ENCODE results near the gene SPACA4.
A peak's percentile ranks its signal among the peaks of the same experiment; 100 is the strongest.
"Not testable (repeated sequence)": the region's sequence is repeated elsewhere in the genome, so short reads cannot be mapped to it uniquely, and the experiment has no call there.

The SPACA4 gene, protein sequence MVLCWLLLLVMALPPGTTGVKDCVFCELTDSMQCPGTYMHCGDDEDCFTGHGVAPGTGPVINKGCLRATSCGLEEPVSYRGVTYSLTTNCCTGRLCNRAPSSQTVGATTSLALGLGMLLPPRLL

DNA sequence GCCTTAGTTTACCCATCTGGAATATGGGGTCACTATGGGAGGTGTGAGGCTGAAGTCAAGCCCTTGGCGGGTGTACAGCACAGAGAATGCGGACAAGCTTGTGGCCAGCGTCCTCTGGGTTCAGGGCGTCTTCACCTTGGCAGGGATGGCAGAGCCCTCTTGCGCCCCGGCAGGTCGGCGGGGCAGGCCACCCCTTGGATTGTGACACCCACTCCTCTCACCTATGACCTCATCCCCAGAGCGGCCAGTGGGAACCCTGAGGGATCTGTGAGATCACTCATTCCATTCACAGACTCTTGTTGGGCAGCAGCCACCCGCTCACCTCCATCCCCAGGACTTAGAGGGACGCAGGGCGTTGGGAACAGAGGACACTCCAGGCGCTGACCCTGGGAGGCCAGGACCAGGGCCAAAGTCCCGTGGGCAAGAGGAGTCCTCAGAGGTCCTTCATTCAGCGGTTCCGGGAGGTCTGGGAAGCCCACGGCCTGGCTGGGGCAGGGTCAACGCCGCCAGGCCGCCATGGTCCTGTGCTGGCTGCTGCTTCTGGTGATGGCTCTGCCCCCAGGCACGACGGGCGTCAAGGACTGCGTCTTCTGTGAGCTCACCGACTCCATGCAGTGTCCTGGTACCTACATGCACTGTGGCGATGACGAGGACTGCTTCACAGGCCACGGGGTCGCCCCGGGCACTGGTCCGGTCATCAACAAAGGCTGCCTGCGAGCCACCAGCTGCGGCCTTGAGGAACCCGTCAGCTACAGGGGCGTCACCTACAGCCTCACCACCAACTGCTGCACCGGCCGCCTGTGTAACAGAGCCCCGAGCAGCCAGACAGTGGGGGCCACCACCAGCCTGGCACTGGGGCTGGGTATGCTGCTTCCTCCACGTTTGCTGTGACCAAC, at the start of gene SPACA4:
TSS of gene SPACA4 (plus strand) at position 280 of the 896 bp plus-strand sequence. CDS start at position 517, 237 bp downstream.
- no peak for DNase-seq

DNA sequence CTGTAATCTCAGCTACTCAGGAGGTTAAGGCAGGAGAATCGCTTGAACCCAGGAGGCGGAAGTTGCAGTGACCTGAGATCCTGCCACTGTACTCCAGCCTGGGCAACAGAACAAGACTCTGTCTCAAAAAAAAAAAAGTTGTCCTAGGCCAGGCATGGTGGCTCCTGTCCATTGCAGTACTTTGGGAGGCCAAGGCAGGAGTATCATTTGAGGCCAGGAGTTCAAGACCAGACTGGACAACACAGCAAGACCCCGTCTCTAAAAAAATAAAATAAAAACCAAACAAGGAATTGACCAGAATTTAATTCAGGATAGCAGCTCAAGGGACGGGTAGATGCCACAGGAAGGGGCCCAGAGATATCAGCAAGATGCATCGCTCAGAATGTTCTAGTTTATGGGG, 49.7 kb upstream of the SPACA4 start:
- no peak for DNase-seq

DNA sequence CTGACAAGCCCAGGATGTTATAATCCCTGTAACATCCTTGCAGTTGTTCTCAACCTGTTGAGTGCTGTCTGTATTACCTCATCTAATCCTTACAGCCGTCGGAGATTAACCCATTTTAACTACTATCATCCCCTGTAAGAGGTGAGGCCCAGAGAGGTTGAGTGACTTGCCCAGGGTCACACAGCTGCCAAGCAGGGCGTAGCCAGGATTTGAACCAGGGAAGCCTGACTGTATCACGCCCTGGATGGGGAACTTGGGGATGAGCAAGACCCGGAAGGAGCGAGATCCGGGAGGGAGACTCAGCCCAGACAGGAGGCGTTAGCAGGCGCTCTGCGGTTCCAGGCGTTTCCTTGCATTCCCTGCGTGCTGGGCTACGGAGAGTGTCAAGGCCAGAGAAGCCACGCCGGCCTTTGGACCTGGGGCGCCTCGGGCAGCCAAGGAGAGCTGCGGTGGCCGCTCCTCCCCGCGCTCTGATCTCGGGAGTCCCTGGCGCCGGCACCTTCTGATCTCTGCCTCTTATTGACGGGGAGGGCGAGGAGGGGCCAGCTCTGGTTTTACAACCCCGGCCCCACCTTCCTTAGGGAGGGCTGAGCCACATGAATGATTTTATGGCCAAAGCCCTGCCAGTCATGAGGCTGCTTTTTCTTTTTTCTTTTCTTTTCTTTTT, 48.4 kb upstream of the SPACA4 start:
- no peak for DNase-seq

DNA sequence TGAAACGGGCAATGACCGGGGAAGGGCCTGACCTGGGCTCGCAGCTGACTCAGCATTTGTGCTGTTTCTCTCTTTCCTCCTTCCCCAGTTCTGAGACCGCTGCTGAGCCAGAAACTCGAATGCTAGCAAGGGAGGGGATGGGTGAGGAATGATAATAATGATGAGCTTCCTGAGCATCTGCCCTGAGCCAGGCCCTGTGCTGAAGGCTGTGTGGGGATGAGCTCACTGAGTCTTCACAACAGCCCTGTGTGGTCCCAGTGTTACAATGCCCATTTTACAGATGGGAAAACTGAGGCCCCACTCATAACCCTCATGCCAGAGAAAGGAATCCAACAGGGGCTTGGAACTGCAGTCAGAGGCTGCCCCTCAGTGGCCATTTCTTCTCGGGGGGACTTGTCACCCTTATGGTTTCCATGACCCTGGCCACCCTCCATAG, 46.4 kb upstream of the SPACA4 start:
- DNase-seq = no peak

DNA sequence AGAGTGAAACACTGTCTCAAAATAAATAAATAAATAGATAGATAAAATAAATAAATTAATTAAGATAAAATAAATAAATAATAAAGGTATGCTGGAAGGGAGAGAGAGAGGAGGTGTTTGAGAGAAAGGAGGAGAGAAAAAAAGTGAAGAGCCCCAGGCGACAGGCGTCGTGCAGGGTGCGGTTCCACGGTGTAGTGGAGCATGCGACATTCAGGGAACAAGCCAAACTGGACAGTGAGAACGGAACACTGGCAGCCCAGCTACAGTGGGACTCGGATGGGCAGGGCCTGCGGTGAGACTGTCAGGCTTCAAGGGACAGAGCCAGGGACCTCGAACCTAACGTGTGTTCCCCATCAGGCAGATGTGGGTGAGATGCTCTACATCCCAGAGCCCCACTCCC, 45.1 kb upstream of the SPACA4 start:
- DNase-seq = no peak

DNA sequence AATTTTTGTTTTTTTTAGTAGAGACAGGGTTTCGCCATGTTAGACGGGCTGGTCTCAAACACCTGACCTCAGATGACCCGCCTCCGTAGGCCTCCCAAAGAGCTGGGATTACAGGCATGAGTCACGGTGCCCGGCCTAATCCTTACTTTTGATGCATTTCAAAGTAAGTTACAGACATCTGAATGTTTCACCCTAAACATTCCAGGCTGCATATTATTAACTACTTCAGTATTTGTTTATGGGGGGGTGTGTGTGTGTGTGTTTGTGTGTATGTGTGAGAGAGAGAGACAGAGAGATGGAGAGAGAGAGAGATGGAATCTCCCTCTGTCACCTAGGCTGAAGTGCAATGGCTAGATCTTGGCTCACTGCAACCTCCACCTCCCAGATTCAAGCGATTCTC, 41.5 kb upstream of the SPACA4 start:
- no peak for DNase-seq

DNA sequence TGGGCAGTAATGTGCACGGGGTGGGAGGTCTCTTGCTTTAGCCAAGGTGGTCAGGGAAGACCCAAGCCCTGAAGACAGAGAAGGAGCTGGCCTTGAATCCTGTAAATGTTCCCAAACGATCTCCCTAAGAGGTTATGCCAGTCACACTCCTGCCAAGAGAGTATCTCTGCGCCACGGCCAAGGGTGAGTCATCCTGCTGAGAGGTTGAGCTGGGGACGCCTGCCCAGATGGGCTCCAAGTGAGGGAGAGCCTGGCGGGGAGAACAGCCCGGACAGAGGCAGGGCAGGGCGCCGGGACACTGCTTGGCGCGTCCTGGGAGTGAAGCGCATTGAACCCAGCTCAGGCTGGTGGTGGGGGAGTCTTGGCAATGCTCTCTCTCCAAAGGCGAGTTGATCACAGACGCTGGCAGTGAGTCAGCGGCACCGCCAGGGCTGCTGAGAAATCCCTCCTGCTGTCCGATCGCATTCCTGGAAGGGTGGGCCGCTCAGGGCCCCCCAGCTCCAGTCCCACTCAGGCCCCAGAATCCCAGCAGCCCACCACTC, 38.1 kb upstream of the SPACA4 start:
- DNase-seq = no peak

DNA sequence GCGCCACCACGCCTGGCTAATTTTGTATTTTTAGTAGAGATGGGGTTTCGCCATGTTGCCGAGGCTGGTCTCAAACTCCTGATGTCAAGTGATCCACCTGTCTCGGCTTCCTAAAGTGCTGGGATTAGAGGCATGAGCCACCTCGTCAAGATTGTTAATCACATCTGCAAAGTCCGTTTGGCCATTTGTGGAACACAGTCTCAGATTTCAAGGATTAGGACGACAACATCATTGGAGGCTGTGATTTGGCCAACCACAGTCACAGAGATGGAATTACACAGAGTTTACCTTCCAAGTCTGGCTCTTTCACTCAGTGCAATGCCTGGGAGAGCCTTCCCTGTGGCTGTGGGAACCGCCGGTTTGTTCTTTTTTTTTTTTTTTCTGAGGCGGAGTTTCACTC, 36.7 kb upstream of the SPACA4 start:
- no peak for DNase-seq

DNA sequence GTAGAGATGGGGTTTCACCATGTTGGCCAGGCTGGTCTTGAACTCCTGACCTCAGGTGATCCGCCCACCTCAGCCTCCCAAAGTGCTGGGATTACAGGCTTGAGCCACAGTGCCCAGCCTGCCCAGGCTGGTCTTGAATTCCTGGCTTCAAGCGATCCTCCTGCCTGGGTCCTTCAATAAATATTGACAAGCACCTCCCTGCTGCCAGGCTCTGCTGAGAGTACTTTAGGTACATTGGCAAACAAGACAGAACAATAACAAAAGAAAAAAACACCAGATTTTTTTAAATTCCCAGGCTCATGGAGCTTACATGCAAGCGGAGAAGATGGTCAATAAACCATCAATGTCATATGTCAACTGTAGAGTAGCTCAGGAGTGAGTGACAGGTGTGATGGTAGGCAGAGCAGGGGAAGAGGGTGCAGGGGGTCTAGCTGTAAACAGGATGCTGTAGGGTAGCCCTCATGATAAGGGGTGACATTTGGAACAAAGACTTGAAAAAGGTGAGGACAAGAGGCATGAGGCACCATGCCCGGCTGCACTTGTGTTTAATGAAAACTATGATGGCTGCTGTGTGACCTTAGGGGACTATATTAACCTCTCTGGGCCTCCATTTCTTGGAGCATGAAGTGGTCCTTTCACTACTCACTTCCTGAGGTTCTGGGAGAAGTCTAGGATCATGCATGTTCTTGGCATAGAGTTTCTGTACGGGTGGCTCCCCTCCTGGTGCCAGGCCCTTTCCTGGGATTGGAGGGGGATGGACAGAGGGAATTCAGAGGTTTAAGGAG, 35.0 kb upstream of the SPACA4 start:
- DNase-seq = no peak

DNA sequence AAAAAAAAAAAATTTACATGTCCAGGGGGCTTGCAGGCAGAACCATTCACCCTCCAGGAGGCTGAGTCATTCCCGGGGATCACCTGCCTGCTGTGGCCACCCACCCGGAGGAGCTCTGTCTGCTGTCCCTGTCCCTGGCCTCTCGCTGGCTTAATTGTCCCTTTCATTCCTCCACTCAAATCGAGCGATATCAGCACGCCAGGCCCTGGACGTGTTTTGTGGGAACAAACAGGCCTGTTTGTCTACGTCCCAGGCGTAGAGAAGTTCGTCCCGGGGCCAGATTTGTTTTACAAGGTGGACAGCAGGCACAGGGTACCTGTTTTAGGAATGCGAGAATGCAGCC, 33.4 kb upstream of the SPACA4 start:
- no peak for DNase-seq

DNA sequence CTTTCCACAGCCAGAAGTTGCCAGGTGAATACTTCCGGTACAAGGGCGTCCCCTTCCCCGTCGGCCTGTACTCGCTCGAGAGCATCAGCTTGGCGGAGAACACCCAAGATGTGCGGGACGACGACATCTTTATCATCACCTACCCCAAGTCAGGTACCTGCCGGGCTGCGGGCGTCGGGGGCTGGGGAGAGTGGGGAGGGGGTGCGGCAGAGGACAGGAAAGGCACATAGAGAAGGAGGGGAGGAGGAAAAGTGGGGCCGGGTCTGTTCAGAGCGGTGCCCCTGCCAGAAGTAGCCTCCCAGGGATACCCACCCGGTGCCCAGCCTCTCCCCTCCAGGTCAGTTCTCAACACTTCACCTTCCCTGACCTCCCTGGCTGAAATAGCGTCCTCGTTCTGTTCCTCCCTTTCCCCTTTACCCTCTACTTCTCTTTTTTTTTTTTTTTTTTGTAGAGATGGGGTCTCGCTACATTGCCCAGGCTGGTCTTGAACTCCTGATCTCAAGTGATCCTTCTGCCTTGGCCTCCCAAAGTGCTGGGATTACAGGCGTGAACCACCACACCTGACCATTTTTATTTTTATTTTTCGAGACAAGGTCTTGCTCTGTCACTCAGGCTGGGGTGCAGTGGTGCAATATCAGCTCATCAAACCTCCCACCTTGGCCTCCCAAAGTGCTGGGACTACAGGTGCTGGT, 30.5 kb upstream of the SPACA4 start:
- DNase-seq = no peak

DNA sequence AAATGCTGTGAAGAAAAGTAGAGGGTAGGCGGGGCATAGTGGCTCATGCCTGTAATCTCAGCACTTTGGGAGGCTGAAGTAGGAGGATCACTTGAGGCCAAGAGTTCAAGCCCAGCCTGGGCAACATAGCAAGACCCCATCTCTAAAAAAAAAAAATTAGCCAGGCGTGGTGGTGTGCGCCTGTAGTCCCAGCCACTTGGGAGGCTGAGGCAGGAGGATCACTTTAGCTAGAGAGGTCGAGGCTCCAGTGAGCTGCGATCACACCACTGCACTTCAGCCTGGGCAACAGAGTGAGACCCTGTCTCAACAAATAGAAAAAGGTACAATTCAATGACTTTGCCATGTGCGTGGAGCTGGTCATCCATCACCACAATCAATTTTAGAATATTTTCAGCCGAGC, 28.6 kb upstream of the SPACA4 start:
- DNase-seq = not testable (repeated sequence)

DNA sequence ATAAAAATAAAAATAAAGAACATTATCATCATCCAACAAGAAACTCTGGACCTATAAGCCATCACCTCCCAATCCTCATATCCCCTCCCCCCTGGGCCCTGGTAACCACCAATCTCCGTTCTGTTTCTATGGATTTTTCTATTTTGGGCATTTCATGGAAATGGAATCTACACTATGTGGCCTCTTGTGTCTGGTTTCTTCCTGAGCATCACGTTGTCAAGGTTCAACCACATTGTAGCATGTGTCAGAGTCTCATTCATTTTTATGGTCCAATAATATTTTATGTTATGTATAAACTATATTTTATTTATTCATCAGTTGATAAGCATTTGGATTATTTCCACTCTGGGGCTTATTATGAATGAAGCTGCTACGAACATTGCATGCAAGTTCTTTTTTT, 27.7 kb upstream of the SPACA4 start:
- DNase-seq = no peak

DNA sequence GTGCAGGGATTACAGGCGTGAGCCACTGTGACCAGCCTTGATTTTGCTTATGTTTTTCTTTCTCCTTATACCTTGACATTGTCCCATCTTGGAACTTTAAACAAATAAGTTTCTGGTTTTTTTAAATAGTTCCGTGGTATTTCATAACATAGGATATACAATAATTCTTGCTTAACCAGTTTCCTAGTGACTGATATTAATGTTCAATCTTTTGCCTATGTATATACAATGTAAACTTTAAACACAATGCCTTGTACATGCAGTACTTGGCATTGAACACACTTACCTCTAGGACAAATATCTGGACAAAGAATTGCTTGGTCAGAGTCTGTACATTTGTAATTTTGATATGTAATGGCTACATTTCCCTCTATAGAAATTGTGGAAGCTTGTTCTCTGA, 24.4 kb upstream of the SPACA4 start:
- no peak for DNase-seq

DNA sequence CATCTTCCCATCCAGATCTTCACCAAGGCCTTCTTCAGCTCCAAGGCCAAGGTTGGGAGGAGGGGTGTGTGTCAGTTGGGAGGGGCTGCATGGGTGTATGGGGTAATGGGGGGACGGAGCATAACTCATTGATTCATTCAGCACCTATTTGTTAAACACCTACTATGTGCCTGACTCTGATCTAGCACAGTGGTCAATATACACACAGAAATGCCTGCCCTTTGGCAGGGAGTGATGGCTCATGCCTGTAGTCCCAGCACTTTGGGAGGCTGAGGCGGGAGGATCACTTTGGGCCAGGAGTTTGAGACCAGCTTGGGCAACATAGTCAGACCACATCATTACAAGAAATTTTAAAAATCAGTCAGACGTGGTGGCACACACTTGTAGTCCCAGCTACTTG, 19.2 kb upstream of the SPACA4 start:
- no peak for DNase-seq

DNA sequence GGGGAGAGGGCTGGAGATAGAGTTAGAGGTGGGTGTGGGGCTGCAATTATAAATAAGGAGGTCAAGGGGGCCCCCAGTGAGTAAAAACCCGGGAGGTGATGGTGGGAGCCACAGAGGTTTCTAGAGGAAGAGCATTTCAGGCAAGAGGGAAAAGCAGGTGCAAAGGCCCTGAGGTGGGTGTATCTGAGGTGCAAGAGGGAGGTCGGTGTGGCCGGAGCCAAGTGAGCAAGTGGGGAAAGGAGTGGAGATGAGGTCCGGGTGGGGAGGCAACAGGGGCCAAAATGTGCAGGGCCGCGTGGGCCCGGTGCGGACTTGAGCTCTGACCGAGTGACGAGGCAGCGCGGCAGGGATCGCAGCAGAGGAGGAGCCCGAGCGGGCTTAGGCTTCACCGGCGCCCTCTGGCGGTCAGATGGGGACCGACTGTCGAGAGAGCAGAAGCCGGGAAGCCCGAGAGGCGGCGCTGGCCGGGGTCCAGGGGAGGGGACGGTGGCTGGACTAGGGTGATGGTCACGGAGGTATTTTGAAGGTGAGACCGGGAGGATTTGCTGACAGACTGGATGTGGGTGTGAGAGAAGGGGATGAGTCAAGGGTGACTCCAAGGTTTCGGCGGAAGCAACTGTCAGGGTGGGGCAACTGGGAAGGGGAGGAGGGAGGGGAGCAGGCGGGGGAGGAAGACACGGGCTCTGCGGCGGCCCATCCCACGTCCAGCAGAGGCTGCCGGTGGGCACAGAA, 17.7 kb upstream of the SPACA4 start:
- DNase-seq = peak; percentile 29

DNA sequence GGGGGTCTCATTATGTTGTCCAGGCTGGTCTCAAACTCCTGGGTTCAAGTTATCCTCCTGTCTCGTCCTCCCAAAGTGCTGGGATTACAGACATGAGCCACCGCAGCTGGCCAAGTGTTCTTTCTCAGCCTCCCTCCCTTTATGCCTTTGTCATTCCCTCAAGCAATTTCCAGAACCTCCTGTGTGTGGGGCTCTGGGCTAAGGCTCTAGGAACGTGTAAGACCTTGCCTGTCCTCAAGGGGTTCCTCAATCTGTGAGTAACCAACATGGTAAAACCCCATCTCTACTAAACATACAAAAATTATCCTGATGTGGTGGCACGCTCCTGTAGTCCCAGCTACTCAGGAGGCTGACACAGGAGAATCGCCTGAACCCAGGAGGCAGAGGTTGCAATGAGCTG, 15.5 kb upstream of the SPACA4 start:
- DNase-seq = no peak

DNA sequence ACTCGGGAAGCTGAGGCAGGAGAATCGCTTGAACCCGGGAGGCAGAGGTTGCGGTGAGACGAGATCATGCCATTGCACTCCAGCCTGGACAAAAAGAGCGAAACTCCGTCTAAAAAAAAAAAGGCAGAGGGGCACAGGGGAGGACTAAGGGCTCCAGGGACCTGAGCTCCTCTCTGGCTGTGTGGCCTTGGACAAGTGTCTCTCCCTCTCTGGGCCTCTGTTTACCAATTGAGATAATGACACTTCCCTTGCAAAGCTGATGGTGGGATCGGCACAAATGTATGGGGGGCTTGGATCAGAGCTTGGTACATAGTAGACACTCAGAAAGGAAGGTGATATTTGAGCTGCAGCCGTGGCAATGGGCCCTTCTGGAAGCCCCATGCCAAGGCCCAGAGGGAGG, 11.4 kb upstream of the SPACA4 start:
- DNase-seq = no peak

DNA sequence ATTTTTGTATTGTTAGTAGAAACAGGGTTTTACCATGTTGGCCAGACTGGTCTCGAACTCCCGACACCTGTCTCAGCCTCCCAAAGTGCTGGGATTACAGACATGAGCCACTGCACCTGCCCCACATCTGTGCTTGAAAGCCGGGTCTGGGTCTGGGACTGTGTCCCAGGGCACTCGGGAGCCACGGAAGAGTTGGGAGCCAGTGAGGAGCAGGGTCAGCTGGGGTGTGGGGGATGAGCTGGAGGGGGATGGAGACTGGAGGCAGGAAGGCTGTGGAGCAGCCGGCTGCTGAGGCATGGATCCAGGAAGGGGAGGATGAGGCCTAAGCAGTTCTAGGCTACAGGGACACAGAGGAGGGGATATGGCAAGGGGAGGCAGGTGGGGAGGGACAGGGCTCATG, 10.7 kb upstream of the SPACA4 start:
- no peak for DNase-seq

DNA sequence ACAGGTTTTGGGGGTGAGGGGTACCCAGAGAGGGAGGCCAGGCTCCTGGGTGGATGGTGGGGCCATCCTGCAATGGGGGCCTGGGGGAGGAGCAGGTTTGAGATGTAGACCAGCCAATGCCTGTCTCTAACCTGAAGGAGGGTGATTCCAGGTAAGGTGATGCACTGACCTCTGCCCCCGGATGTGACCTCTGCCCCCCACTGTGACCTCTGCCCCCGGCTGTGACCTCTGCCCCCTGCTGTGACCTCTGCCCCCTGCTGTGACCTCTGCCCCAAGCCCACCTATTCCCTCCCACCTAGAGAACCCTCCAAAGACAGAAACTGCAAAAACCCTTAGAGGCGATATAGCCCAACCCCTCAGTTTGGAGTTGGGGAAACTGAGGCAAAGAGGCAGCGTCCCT, 10.3 kb upstream of the SPACA4 start:
- DNase-seq = no peak

DNA sequence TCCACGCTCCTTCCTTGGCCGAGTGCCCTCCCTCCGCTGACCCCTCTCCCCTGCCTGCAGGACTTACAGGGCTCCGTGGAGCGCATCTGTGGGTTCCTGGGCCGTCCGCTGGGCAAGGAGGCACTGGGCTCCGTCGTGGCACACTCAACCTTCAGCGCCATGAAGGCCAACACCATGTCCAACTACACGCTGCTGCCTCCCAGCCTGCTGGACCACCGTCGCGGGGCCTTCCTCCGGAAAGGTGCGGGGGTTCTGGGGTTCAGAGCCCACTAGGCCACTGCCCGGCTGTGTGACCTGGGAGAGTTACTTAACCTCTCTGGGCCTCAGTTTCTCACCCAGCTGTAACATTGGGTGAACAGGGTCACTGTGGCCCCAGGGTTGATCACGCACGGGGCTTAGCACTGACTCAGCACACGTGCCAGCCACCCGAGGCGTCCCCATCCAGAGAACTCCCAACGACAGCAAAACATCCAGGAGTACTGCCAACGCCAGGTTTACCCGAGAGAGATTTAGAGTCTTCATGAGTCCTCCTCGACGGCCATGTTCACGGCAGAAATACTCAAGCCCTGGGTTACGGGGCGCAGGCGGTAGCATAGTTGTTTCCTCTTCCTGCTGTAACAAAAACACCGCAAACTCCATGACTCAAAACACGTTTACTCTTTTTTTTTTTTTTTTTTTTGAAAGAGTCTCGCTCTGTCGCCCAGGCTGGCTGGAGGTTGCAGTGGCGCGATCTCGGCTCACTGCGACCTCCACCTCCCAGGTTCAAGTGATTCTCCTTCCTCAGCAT, 9.7 kb upstream of the SPACA4 start:
- no peak for DNase-seq

Data from GF-D8 (cell line).